GM21619 (cell line): ENCODE data around the gene FCSK.

Experiments
- ATAC-seq: cut with Tn5 transposase; IDR thresholded peaks from one replicate; pipeline ENCODE4 v1.9.1; 2021; ENCODE audit not compliant: unreplicated experiment

The FCSK gene

DNA sequence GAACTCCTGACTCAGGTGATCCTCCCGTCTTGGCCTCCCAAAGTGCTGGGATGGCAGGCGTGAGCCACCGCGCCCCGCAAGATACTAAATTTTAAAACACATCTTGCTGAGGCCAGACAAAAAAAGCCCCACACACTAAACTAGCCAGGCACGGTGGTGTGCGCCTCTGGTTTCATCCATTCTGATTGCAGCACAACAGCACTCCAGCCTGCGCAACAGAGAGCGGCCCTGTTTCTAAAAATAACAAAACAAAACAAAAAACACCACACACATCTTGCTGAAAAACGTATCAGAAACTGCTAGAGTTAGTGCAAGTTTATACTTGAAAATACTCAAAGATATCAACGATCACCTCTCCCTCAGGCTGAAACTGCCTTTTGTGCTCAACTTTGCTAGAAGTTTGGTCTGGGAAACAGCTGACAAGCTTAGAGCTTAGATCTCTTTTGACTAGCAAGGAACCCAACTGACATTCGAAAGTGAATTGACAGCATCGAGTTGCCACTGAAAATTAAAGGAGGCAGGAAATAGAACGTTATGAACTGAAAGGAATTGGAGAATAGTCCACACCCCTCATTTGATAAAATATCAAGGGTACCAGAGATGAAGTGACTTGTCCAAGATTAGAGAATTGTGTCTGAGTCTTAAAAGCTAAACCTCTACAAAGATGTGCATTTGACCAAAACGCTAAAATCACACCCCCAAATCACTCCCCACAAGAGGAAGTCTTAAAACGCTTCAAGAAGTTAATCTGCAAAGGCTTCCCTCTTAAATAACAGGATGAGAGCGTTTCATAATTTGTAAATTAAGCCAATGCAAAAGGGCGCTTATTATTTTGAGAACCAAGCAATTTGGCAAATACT is 68.1 kb downstream of the FCSK start:
- no peak for ATAC-seq

DNA sequence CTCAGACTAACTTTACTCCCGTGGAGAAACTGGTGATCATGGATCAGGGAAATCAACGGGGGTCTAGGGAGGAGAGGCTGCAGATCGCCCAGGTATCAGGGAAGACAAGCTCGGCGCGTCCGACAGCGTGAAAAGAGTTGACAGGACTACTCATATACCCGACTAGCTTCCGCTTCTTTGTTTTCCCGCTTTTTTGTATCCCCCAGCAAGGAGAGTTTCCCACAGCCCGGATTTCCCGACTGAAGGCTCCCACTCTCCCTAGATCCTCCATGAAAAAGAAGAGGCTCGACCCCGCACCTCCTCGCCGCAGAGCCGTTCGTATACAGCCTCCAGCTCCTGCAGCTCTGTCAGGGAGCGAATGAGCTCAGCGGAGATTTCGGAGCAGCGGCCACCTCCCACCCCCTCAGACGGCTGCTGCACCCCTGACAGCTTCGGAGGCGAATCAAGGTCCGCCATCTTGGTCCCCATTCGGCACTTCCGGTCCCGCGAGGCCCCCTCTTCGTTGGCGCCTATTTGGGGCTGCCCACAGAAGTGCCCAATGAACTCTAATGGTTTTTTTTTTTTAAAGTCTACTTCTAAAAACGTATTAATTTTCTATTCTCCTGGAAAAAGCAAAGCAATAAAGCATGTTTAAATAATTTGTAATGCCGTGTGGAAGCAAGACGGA is 68.8 kb downstream of the FCSK start, which contains the start of gene COG4:
COG4 (minus strand) TSS at position 479 of the 667 bp plus-strand sequence; CDS start at position 468, 11 bp downstream.
- peak; percentile 47 for ATAC-seq

DNA sequence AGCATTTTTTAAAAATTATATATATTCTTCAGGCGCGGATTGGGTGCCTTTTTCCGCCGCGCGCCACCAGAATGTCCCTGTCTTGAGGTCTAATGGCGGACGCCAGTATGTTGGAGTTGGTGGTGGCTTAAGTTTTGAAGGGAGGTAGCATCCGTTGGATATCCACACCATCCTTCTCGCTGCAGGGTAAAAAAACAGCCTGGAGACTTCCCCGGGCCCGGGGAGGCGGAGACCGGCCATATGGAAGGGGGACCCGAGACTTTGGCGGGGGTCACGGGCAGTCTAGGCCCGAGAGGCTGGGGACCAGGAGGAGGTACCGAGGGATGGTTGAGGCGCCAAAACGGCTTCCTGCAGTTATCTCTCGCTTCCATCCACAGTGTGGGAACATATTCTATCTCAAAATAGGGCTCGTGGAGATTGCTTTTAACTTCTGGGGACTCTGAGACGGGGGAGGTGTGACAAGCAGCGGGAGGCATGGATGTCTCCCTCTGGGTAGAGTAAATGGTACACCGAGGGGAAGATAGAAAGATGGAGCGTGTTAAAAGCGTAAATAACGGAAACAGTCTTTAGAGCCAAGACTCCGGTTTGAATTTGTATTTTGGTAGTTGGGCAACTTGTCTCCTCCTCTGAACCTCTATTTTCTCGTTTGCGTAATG is 69.5 kb downstream of the FCSK start, which contains the start of gene SF3B3:
SF3B3 (plus strand) TSS at position 74 of the 656 bp plus-strand sequence. CDS start 2,841 bp downstream, outside the sequence.
- peak; percentile 47 for ATAC-seq

DNA sequence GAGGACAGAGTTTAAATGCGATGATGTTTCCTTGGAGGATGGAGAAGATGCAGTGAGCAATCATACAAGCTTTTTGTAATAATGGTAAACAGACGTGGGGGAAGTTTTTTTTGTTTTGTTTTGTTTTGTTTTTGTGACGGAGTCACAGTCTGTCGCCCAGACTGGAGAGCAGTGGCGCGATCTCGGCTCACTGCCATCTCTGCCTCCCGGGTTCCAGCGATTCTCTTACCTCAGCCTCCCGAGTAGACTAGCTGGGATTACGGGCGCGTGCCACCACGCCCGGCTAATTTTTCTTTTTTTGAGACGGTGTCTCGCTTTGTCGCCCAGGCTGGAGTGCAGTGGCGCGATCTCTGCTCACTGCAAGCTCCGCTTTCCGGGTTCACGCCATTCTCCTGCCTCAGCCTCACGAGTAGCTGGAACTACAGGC is 70.0 kb downstream of the FCSK start:
- ATAC-seq, result peak; percentile 14

DNA sequence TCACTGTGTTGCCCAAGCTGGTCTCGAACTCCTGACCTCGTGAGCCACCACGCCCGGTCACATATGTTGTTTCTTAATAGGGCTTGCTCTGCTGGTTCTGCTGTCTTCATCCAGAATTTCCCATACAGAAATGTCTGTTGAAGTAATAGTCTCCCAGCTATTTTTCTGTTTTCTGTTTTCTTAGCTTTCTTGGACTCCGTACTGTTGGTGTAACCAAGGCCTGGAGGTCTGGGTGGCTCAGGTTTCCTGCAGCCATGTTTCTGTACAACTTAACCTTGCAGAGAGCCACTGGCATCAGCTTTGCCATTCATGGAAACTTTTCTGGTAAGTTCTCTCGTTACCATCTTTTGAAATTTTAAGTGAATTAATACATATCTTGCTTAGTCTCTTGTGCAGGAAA is 72.0 kb downstream of the FCSK start:
- ATAC-seq, result no peak

DNA sequence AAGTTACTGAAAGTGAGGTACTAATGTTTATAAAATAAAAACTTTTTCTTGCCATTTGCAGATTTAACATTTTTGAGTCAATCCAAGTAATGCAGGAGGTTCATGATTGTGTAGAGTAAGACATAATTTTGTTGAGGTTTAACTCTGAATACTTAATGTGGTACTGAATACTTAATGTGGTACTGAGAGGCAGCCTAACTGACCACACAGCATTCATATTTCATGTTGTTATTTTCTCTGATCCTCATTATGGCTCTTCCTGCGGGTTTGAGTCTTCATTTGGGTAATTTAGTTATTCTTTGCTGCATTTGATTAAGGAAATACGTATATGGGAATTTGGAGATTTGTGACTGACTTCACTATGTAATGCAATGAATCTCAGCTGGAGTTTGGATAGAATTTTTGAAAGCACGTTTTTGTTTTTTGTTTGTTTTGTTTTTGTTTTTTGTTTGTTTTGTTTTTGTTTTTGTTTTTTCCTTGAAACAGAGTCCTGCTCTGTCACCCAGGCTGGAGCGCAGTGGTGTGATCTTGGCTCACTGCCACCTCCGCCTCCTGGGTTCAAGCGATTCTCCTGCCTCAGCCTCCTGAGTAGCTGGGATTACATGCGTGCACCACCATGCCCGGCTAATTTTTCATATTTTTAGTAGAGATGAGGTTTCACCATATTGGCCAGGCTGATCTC is 73.1 kb downstream of the FCSK start:
- ATAC-seq, result no peak

DNA sequence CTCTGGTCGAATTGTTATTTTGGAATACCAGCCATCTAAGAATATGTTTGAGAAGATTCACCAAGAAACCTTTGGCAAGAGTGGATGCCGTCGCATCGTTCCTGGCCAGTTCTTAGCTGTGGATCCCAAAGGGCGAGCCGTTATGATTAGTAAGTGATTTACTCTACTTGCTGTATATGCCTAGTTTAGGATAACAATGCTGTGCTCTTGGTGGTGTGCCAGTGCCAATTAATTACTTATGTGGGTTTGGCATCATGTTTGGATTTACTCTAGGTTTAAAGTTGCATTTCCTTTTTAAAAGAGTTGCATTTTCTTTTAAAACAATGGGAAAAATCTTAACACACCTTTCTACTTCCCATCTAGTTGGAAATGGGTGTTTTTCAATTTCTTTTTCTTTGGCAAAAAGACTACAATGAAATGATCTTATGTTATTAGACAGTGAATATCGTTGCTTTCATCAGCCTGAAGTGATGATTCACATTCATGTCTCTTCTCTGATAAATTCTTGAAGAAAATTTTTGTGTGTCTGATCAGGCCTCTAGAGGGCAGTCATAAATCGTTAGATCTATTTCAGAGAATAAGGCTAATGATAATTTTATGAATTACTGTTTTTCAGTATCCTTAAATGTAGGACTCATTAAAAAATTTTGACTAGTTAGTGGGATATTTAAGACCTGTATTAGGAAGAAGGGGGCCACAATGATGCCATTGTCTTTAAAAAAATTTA is 74.8 kb downstream of the FCSK start:
- no peak for ATAC-seq
